DND-41 (cell line): ENCODE data around the gene PRR23B.
"Not testable (repeated sequence)": the region's sequence is repeated elsewhere in the genome, so short reads cannot be mapped to it uniquely, and the experiment has no call there.

ENCODE experiments used
- ATAC-seq: fragments of 200-7000 bp; cut with Tn5 transposase; 3 replicates; pipeline ENCODE4 v1.9.1; 2021; ENCODE audit warnings: low read depth; ENCODE audit not compliant: insufficient read depth
- DNase-seq: peaks from one replicate; pipeline ENCODE4 v3.0.0-alpha.2; 2020
- H2AFZ ChIP-seq: 2 replicates; pipeline ENCODE4 v1.6.0; 2012; ENCODE audit warnings: low read depth, low read length
- H3K27ac ChIP-seq: 2 replicates; pipeline ENCODE4 v1.5.1; 2012; ENCODE audit warnings: low read length, inconsistent platforms
- H3K27me3 ChIP-seq: fragments of 200-600 bp; sonication (generic); 2 replicates; pipeline ENCODE4 v1.6.0; 2012; ENCODE audit warnings: low read length, mild to moderate bottlenecking, inconsistent platforms; ENCODE audit not compliant: insufficient read depth, poor library complexity
- H3K36me3 ChIP-seq: 2 replicates; pipeline ENCODE4 v1.5.1; 2012; ENCODE audit warnings: low read length, inconsistent platforms; ENCODE audit not compliant: insufficient read depth
- H3K4me1 ChIP-seq: 2 replicates; pipeline ENCODE4 v1.5.1; 2012; ENCODE audit warnings: mild to moderate bottlenecking, low read length; ENCODE audit not compliant: insufficient read depth
- H3K4me2 ChIP-seq: 2 replicates; pipeline ENCODE4 v1.6.0; 2012; ENCODE audit warnings: mild to moderate bottlenecking, moderate library complexity, low read length, inconsistent platforms; ENCODE audit not compliant: insufficient read depth
- H3K4me3 ChIP-seq, 2 experiments: fragments of 200-600 bp in 1 of 2; shearing (Covaris generic) in 1 of 2; 2 replicates each; pipeline ENCODE4 v1.5.1; 2012 to 2016; ENCODE audit warnings: inconsistent platforms in 2 of 2, low read length in 2 of 2, mild to moderate bottlenecking in 2 of 2, low read depth in 1 of 2, moderate library complexity in 1 of 2
- H3K79me2 ChIP-seq: 2 replicates; pipeline ENCODE4 v1.6.0; 2012; ENCODE audit warnings: low read length, inconsistent platforms; ENCODE audit not compliant: insufficient read depth
- H3K9ac ChIP-seq: 2 replicates; pipeline ENCODE4 v1.6.0; 2012; ENCODE audit warnings: low read depth, mild to moderate bottlenecking, inconsistent platforms, low read length, moderate library complexity
- H3K9me3 ChIP-seq: 2 replicates; pipeline ENCODE4 v1.5.1; 2012; ENCODE audit warnings: low read length, moderate library complexity, mild to moderate bottlenecking, inconsistent platforms; ENCODE audit not compliant: insufficient read depth, severe bottlenecking
- H4K20me1 ChIP-seq: 2 replicates; pipeline ENCODE4 v1.6.0; 2012; ENCODE audit warnings: low read length; ENCODE audit not compliant: insufficient read depth
- EZH2 ChIP-seq: IDR thresholded peaks from 3 replicates; pipeline ENCODE4 v1.6.1; 2012; ENCODE audit warnings: borderline replicate concordance, low read depth, mild to moderate bottlenecking, moderate library complexity, low read length, inconsistent platforms; ENCODE audit not compliant: severe bottlenecking
- TF ChIP-seq, protein P1 (sequence below): IDR thresholded peaks from 2 replicates; pipeline ENCODE4 v1.5.1; 2012; ENCODE audit warnings: borderline replicate concordance, low read length, moderate library complexity, mild to moderate bottlenecking; ENCODE audit not compliant: poor library complexity, severe bottlenecking; ENCODE audit errors: extremely low read depth

The PRR23B gene

DNA sequence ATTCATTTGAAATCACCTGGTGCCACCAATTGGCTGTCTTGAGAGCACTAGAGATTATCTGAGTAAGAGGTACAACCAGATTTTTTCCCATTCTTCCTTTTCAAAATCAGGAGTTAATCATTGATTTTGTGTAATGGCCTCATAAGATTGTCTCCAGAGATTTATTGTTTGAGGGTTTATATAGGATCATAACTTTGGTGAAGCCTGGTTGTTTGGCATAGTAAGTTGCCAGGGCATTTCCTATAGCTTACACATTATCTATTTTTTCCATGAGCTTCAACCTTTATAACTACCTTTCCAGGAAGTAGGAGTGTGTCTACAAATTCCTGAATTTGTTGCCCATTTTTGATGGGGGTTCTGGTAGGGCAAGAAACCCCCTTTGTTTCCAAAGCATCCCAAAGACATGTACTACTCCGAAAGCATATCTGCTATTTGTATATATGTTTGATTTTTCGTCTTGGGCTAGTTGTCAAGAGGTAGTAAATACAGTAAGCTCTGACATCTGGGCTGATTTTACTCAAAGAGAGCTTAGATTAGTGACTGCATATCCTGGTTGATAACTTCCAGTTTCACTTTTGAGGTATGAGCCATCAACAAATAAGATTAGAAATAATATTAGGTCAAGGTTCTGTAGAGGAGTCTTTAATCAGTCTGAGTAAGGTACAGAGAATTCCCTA lies 11.7 kb upstream of the PRR23B start:
- Histone ChIP-seq H3K4me2 (no peak overlapping the region), H2AFZ (no peak overlapping the region), H3K4me1 (no peaks in the 10 kb centered on the region), H4K20me1 (no peaks in the 10 kb centered on the region), H3K9ac (no peak overlapping the region), H3K36me3 (no peaks in the 10 kb centered on the region), H3K4me3 (no peak overlapping the region), H3K79me2 (no peaks in the 10 kb centered on the region), H3K9me3 (no peaks in the 10 kb centered on the region), H3K27me3 (no peaks in the 10 kb centered on the region), H3K27ac (no peak overlapping the region)
- DNase-seq (no peak), ATAC-seq (no peak)
- TF ChIP-seq, protein P1, sequence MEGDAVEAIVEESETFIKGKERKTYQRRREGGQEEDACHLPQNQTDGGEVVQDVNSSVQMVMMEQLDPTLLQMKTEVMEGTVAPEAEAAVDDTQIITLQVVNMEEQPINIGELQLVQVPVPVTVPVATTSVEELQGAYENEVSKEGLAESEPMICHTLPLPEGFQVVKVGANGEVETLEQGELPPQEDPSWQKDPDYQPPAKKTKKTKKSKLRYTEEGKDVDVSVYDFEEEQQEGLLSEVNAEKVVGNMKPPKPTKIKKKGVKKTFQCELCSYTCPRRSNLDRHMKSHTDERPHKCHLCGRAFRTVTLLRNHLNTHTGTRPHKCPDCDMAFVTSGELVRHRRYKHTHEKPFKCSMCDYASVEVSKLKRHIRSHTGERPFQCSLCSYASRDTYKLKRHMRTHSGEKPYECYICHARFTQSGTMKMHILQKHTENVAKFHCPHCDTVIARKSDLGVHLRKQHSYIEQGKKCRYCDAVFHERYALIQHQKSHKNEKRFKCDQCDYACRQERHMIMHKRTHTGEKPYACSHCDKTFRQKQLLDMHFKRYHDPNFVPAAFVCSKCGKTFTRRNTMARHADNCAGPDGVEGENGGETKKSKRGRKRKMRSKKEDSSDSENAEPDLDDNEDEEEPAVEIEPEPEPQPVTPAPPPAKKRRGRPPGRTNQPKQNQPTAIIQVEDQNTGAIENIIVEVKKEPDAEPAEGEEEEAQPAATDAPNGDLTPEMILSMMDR = no peak
- TF ChIP-seq EZH2 = no peak

DNA sequence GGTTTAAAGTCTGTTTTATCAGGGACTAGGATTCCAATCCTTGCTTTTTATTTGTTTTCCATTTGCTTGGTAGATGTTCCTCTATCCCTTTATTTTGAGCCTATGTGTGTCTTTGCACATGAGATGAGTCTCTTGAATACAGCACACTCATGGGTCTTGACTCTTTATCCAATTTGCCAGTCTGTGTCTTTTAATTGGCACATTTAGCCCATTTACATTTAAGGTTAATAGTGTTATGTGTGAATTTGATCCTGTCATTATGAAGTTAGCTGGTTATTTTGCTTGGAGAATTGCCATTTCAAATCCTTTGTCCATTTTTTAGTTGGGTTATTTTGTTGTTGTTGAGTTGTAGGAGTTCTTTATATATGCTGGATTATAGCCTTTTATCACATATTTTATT lies 9.8 kb upstream of the PRR23B start:
- not testable (repeated sequence) for ATAC-seq, DNase-seq, H3K27me3 ChIP-seq, H3K79me2 ChIP-seq, H3K4me1 ChIP-seq, H3K27ac ChIP-seq, H3K9me3 ChIP-seq, H4K20me1 ChIP-seq, H3K9ac ChIP-seq, H2AFZ ChIP-seq, H3K36me3 ChIP-seq, H3K4me2 ChIP-seq, H3K4me3 ChIP-seq

DNA sequence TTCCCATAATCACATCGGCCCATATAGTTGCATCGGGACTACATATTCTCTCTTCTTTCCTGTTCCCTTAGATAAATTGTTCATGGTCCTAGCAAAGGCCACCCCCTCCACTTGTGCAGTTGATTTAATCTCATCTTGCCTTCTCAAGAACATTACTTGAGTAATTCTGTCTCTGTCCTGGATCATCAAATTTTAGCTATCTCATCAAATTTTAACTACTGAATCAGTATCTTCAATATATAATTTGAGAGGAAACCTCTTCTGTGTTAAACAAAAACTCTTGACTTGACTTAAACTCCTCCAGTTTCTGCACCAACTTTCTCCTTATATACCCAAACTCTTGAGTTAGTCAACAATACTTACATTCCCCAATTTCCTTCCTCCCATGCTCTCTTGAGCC lies 4.2 kb upstream of the PRR23B start:
- no peak for ATAC-seq
- Histone ChIP-seq H2AFZ (no peak overlapping the region), H3K79me2 (no peaks in the 10 kb centered on the region), H3K4me1 (no peaks in the 10 kb centered on the region), H3K9me3 (no peaks in the 10 kb centered on the region), H3K9ac (no peak overlapping the region), H3K4me2 (no peak overlapping the region), H3K27me3 (no peaks in the 10 kb centered on the region), H3K36me3 (no peaks in the 10 kb centered on the region), H3K27ac (no peak overlapping the region), H4K20me1 (no peaks in the 10 kb centered on the region), H3K4me3 (no peak overlapping the region)
- DNase-seq = no peak
- no peak for TF ChIP-seq EZH2
- TF ChIP-seq, protein P1 = no peak

DNA sequence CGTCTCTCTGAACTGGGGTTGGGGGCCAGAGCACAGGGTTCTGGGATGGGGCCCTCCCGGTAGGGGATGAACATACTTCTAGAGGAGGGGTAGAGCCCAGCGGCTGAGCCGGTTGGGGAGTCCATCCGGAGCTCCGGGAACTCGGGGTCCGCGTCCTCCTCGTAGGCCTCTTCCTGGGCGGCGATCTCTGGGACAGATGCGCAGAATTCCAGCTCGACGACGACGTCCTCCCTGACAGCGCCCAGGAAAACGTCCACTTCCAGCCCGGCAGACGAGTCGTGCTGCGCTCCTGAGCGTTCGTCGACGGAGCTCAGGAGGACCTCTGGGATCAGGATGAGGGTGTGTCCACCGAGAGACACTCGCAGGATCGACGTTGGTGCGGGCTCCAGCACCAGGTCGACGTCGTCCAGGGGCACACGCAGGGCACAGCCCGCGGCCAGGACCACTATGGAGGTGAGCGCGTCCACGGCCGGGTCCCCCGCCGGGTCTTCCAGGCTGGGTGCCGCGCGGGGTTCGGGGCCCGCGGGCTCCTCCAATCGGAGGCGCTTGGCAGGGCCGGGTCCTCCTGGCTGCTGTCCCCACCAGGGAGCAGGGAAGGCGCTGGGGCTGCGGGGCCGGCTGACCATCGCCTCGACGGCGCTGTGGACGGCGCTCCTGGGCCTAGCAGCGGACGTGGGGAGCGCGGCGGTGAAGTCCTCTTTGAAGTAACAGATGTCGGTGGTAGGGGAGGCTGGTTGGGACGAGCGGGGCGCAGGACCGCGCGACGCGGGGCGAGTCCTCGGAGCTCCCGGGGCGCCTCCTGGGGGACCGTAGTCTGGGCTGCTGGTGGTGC lies 474 bp downstream of the PRR23B start:
- Histone ChIP-seq H3K4me2 (no peak overlapping the region), H3K79me2 (no peaks in the 10 kb centered on the region), H4K20me1 (no peaks in the 10 kb centered on the region), H3K36me3 (no peaks in the 10 kb centered on the region), H2AFZ (no peak overlapping the region), H3K4me1 (no peaks in the 10 kb centered on the region), H3K27me3 (no peaks in the 10 kb centered on the region), H3K4me3 (no peak overlapping the region), H3K9me3 (no peaks in the 10 kb centered on the region), H3K9ac (no peak overlapping the region), H3K27ac (no peak overlapping the region)
- ATAC-seq = no peak
- no peak for TF ChIP-seq EZH2
- TF ChIP-seq, protein P1 = no peak
- DNase-seq = no peak
